NCI-H774 (cell line): ENCODE data around the gene TRPT1.
"Not testable (repeated sequence)": the region's sequence is repeated elsewhere in the genome, so short reads cannot be mapped to it uniquely, and the experiment has no call there.

ENCODE experiments used
- DNase-seq: peaks from one replicate; lab custom pipeline; 2025; lab: John Stamatoyannopoulos, UW

Gene TRPT1

DNA sequence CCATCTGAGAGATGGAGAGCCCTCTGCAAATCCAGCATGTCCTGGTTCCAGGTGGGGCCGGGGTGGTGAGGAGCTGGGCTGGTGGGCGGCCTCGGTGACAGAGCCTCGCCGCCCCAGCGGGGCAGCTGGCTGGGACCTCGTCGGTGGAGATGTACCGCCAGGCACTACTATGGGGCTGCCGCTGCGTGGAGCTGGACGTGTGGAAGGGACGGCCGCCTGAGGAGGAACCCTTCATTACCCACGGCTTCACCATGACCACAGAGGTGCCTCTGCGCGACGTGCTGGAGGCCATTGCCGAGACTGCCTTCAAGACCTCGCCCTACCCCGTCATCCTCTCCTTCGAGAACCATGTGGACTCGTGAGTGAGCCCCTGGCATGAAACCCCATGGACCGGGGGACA lies 32.4 kb upstream of the TRPT1 start:
- no peak for DNase-seq

DNA sequence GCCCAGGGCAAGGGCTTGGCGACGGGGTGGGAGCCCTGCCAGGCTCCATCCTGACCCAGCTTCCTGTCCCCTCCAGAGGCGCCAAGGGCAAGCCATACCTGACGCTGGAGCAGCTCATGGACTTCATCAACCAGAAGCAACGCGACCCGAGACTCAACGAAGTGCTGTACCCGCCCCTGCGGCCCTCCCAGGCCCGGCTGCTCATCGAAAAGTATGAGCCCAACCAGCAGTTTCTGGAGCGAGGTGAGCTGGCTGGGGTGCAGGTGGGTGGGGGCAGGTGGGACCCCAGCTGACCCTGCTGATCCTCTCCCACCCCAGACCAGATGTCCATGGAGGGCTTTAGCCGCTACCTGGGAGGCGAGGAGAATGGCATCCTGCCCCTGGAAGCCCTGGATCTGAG lies 30.3 kb upstream of the TRPT1 start:
- no peak for DNase-seq

DNA sequence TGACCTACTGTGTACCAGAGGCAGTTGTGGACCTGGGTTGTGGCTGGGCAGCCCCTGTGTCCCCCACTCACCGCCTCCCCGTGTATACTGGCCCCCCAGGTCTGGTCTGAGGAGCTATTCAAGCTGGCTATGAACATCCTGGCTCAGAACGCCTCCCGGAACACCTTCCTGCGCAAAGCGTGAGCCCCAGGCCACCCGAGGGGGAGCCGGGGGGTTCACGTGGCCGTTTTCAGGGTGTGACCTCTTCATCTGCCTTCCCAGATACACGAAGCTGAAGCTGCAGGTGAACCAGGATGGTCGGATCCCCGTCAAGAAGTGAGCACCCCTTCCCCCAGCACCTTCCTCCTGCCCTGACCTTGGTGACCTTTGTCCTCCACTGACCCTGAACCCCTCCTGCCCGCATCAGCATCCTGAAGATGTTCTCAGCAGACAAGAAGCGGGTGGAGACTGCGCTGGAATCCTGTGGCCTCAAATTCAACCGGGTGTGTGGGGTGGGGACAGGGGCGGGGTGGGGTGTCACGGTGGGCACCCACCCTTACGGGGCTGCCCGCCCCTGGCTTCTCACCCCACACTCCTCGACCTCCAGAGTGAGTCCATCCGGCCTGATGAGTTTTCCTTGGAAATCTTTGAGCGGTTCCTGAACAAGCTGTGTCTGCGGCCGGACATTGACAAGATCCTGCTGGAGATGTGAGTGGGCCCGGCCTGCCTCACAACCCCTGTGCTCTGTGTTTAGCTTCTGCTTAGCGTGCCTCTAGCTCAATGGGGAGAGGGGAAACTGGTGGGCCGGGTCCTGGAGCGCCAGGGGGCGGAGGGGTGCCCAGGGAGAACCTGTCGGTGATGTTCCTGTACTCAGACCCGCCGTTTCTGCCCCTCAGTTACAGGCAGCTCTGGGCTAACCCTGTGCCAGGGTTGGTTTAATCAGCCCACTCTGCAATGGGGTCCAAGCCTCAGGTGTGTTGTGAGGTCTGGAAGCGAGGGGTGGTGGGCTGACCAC lies 29.4 kb upstream of the TRPT1 start:
- DNase-seq = no peak

DNA sequence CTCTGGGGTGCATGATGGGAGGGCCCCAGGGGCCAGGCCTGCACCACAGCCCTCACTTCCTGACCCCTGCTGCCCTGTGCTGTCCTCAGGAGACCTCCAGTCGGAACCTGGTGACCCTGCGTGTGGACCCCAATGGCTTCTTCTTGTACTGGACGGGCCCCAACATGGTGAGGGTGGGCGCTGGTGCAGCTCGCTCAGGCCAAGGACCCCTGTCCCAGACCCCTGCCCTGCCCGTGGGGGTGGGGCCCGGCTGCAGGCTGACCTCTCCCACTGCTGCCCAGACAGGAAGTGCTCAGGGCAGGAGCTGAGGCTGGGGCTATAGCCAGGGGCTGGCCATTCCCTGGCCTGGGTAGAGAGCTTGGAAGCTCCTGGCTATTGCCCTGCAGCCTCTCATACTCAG lies 28.3 kb upstream of the TRPT1 start:
- no peak for DNase-seq

DNA sequence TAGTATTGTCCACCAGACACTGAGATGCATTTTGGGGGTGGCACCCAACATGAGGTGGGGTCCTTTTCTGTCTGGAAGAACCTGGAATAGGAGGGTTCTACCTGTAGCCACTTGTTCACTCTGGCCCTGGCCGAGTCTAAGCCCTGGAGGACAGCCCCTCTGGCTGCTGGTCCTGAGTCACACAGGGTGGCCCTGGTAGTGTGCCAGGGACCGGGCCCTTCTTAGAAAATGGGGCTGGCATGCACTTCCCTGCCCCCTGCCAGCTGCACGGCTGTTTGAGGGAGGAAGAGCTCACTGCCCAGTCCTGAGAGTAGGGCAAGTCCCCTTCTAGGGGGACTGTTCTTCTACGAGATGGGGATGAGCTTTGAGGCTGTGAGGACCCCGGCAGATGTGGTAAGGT lies 27.5 kb upstream of the TRPT1 start:
- no peak for DNase-seq

DNA sequence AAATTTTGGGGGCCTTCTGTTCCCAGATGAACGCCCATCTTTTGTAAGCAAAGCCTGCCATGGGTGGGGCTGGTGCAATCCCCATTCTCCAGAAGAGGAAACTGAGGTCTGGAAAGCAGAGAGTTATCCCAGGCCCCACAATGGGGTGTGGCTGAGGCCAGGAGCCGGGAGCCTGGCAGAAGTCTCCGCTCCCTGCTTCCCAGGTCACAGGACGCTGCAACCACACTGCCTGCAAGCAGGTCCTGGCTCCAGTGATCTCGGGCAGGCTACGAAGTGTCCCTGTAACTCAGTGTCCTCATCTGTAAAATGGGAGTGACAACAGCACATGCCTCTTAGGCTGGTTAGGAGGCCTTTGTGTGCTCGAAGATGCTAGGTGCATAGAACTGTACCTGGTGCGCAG lies 27.1 kb upstream of the TRPT1 start:
- no peak for DNase-seq

DNA sequence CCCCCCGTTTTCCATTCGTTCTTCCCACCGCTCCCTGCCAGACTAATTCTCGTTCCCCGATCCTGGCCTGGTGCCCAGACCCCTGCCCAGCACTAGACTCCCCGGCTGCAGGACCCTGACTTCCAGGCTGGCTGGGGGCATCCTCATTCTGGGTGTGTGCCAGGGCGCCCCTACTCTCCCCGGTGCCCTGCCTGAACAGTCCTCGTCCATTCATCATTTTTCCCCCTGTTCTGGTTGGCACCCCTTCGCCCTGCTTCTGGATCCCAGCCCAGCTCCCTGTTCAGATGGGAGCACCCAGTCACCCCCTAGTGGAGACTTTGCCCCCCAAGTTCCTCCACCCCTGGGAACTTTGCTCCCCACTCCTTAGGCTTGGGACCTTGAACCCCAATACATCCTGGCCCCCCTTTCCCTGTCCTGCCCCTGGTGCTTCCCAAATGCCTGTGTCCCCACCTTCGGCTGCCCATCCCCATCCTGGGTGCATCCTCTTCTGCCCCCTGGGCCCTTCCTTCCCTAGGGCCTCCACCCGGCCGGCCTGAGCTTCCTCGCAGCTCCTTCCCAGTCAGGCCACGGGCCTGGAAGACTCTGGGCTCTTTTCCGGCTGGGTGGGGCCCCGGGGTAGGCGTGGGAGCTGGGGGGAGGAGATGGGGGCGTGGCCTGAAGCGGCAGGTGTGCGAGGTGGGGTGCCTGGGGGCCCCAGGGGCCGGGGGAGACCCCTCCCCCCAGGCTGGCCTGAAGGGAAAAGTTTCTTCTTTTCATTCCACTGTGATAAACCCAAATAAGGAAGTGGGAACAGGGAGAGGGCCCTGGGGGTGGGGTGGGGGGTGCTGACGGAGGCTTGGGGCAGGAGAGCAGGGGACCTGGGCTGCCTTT lies 26.3 kb upstream of the TRPT1 start:
- peak; percentile 16 for DNase-seq

DNA sequence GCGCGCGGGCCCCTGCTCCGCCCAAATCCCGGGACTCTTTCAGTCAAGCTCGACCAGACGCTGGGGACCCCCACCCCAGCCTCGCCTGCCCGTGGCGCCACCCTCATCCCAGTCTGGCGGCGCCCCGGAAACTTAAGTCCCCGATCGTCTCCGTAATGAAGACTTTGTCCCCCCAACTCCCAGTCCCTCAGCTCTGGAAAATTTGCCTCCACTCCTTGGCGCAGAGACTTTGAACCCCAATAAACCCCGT lies 25.7 kb upstream of the TRPT1 start:
- no peak for DNase-seq

DNA sequence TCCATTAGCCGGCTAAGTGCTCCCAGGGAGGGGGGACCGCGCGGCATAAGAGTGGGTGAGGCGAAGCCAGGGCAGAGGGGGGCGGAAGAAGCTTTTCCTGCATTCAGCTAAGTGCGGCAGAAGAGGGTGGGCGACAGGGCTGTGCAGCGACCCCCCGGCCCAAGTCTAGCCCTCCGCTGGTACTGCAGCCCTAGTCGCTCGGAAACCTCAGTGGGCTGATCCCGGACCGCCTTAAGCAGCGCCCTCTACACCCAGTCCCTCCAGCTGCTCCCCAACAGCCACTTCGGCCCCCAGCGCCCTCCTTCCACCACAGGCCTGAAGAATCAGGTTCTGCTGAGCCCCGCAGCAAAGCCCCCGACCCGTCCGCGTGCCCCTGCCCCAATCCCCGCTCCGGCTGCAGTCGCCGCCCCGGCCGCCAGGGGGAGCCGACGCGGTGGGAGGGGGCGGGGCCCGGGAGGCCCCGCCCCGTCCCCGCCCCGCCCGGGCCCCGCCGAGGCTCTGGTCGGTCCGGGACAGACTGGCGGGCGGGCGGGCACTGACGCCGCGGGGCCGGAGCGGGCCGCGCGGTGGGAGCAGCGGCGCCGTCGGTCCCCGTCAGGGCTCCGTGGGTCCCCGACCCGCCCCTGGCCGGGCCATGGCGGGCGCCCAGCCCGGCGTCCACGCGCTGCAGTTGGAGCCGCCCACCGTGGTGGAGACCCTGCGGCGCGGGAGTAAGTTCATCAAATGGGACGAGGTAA lies 25.2 kb upstream of the TRPT1 start, which contains the start of gene PLCB3:
TSS of gene PLCB3 (plus strand) at position 515 of the 737 bp plus-strand sequence. CDS start at position 635, 120 bp downstream.
- DNase-seq = peak; percentile 54

DNA sequence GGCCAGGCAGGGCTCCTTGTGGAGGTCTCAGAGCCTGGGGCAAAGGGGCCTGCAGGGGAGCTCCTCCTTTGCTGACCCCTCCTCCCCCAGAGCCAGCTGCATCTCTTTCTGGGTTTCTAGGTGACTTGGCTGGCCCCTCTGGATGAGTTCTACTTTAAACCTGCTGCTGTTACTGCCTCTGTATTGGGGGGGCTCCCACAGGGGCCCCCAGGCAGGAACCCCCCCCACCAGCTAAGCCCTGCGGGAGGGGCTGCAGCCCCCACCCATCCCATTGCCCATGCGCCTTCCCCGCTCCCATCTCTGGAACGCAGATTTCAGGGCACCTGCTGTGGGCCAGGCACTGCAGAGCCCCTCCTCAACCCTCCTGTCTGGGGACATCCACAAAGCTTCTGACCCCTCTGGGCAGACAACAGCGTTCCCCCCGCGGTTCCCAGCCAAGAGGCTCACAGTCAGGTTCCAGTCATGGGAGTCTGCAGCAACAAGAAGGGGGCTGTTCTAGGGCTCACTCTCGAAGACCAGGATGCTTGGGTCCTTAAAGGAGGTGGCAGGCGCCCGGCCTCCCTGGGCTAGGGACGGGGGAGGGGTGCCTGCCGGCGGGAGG lies 24.5 kb upstream of the TRPT1 start:
- no peak for DNase-seq

DNA sequence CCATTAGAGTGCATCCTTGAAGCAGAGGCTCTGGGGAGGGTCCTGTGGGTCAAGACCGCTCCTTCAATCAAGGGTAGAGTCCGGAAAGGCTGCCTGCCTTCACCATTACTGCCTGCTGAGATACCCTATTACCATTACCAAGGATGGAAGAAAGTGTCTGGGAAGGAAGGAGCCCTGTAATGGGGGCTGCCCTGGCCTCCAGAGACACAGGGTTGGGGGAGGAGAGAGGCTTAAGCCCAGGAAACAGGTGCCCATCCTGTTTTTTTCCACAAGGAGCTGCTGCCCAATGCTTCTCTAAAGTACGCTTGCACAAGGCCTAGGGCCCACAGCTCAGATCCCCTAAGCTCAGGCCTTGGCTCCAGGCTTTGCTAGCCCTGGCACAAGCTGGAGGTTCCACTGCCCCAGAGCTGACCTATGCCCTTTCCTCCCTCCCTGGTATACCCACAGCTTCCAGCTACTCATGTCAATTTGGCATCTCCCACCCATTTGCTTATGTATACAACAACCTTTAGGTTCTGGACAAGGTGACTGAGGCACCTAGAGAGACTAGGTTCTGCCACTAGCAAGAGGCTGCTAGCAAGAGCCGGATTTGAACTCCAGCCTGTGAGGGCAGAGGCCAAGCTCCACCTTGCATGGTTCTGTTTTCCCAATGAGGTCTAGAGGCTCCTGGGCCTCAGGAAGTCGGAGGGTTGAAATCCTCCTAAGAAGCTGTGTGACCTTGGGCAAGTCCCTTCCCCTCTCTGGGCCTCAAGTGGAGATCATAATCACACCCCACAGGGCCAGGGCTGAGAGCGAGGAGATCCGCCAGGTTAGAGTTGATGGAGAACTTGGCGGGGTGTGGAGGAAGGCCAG lies 23.8 kb upstream of the TRPT1 start:
- DNase-seq = no peak

DNA sequence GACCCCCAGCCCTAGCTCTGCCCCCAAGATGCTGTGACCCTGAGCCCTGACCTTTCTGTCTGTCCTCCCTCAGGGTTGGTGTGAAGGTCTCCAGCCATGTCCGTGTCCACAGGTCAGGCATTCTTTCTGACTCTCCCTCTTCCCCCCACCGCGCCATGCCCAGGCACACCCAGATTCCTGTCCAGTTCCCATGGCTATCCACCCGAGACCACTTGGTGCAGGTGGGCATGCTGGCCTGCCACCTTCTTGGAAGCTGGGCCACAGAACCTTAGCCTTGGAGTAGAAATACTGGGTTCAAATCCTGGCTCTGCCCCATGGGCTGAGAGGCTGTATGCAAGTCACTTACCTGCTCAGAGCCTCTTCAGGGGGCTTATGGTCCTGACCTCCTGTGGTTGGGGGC lies 23.1 kb upstream of the TRPT1 start:
- no peak for DNase-seq

DNA sequence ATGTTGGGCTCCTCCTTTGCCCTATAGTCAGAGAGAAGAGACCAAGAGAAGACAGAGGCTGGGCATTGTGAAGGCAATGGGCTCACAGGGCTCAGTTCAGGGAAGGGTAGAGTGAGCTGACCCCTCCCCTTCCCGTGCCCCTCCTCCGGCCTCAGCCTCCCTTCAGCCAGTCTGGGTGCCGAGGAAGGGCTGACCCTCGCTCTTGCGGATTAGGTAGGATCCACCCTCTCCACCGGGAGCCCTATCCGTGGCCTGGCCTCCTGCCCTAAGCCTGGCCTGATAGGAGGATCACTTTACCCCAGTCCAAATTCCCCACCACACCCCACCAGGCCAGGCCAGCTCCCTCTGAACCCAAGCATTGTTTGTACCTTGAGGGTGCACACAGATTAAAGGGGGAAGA lies 22.6 kb upstream of the TRPT1 start:
- no peak for DNase-seq

DNA sequence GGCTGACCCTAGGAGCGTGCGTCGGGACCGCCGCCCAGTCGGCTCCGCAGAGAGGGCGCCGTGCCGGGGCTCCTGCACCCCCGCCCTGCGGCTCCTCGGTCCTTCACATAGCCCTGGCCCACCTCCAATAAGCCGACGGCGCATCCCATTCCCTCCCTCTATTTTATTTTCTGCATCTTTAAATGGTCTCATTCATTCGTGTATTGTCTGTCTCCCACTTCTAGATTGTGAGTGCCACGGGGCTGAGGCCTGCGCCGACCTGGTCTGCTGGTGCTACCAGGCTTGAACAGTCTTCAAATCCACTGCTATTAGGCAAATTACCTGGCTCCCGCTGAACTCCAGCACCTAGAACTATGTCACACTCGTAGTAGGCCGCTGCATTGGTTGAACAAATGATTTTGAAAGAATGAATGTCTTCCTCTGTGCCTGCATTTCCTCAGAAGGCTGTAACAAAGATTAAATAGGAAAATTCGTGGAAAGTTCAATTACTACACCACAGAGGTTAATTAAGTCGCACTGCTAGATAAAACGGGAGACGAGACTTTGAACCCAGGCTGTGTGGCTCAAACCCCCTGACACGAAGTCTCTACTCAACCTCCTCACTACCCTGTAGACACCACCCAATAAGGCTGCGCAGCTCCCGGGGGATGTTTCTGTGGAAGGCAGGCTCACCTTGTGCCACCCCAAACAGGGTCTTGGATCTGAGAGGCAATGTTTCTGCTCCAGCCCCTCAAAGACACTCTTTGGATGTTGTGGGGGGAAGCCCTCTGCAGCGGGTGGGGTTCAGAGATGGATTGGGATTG lies 21.9 kb upstream of the TRPT1 start:
- no peak for DNase-seq

DNA sequence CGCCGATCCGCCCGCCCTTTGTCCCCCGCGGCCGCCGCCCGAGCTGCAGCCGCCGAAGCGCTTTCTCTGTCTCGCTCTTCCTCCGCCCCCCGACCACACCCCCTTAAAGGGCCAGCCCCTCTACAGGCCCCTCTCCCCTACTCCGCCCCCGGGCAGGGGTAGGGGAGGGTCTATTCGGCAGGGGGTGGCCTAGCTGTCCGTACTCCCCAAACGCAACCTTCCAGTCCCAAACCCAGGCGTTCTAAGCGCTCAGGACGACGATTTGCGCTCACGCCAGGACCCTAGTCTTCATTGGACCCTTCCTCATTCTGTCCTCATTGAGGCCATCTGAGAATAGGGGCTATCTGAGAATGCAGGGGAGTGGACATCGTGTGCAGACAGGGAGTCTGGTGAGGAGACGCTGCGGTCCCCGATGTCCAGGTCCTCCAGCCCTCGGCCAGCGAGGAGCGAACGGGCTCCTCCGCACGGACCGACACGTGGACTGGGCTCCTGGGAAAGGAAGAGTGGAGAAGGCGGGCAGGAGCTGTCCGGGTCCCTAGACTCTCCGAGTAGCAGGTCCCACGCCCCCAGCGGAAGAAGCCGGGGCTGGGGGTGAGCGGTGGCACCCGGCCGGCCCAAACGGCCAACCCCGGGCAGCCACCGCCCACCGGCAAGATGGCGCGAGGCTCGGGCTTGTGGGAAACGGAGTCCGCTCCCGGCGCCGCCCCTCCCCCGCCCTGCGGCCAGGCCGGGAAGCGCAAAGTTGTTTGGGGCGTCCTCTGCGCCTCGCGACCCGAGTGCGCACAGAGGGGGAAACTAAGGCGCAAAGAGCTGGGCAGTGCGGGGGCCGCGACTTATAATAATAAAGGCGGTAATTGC lies 21.1 kb upstream of the TRPT1 start, which contains the start of gene PPP1R14B:
TSS of gene PPP1R14B (minus strand) at position 73 of the 858 bp plus-strand sequence. CDS start 270 bp downstream, outside the sequence.
- DNase-seq = peak; percentile 82

DNA sequence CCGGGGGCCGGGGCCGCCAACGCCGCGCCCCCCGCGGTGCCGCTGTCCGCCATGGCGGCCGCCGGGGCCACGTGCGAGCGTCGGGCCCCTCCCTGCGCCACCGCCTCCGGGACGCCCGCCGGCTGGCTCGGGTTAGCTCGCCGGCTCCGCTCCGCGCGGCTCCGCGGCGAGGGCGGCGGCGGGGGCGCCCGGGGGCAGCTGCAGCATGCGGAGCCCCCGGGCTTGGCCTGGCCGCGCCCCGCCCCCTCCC lies 20.6 kb upstream of the TRPT1 start:
- not testable (repeated sequence) for DNase-seq

DNA sequence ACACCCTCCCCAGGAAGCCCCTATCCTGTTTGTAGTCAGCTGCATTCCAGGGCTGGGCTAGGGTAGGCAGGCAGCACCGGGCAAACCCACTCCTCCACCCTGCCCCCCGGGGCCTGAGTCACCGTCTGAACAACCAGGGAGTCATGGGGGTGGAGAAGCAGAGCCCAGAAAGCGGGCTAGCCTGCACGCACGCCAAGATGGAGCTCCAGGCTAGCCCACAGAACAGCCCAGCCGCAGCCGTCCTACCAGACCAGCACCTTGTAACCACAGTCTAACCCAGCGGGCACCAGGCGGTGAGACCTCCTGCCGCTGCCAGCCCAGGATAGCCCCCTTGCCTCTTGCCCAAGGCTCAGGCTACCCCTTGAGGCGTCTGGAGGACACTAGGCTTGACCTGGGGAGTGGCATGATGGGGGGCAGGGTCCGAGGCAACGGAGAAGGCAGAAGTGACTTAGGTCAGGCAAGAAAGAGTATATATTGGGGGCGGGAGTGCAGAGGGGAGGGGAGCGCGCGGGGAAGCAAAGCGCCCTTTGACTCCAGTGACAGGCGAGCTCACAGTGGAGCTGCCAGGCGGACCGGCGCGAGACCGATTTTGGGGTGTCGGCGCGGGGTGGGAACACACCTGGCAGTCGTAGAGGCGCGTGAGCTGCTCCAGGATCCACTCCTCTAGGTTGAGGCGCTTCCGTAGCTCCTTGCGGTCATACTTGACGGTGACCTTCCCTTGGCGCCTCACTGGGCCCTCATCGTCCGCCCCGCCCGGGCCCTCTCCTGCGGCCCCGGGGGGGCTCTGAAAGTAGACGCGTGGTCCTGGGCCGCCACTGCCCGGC lies 20.0 kb upstream of the TRPT1 start:
- peak; percentile 21 for DNase-seq

DNA sequence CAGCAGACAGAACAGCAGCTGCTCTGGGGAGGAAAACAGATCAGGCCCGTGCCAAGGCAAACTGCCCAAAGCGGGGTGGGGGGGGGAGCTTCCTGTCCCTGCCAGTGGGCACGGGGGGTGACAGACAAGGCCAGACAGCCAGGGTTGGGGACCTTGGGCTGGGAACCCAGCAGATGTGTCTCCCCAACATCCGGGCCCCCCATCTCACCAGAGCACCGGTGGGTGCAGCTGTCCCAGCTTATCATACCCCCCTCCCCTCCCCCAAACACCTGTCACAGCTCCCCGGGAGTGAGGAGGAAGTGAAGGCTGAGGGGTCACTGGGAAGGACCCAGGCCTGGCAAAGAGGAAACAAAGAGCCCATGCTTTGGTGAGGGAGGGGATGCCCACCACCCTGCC lies 19.4 kb upstream of the TRPT1 start:
- peak; percentile 7 for DNase-seq
